Activated T-helper 1 cell treated with anti-CD3 and anti-CD28 coated beads, Interleukin-2, amount 50 U/mL, for 16 hours (primary cell): ENCODE results near the gene PI4KB.
"Not testable (repeated sequence)": the region's sequence is repeated elsewhere in the genome, so short reads cannot be mapped to it uniquely, and the experiment has no call there.

ENCODE experiments used
- DNase-seq, 2 donors: peaks; one replicate each; pipeline ENCODE4 v3.0.0-alpha.2; 2020; ENCODE audit warnings: low read depth in 1 of 2, low spot score in 1 of 2

The PI4KB gene

GRCh38 chr1:151327223-151327902 lies at the start of gene PI4KB:
Gene PI4KB (minus strand): TSS chr1:151327416. CDS start chr1:151316481, 10,935 bp downstream.
- DNase-seq = peak; percentile 62 to 71

- DNase-seq = no peak
These were observed 46.0 kb upstream of the PI4KB start for GRCh38 chr1:151373196-151373595.

- no peak for DNase-seq
These were observed 45.1 kb upstream of the PI4KB start, which contains the start of gene SELENBP1 for GRCh38 chr1:151372058-151372934. Gene SELENBP1 (minus strand): TSS chr1:151372705. CDS start chr1:151372641, 64 bp downstream.

GRCh38 chr1:151371370-151372057 lies 44.3 kb upstream of the PI4KB start:
- DNase-seq = no peak

GRCh38 chr1:151370211-151370911 lies 43.1 kb upstream of the PI4KB start:
- DNase-seq = no peak

GRCh38 chr1:151369621-151370048 lies 42.4 kb upstream of the PI4KB start:
- no peak for DNase-seq

- DNase-seq = no peak
These were observed 42.0 kb upstream of the PI4KB start for GRCh38 chr1:151369302-151369610.

GRCh38 chr1:151368393-151369301 lies 41.4 kb upstream of the PI4KB start:
- DNase-seq = no peak

- no peak for DNase-seq
These were observed 40.6 kb upstream of the PI4KB start for GRCh38 chr1:151367658-151368392.

GRCh38 chr1:151364996-151365395 lies 37.8 kb upstream of the PI4KB start:
- no peak for DNase-seq

- no peak for DNase-seq
These were observed 35.3 kb upstream of the PI4KB start for GRCh38 chr1:151362308-151363155.

GRCh38 chr1:151361883-151362282 lies 34.7 kb upstream of the PI4KB start:
- no peak for DNase-seq

- DNase-seq = no peak
These were observed 29.5 kb upstream of the PI4KB start for GRCh38 chr1:151356696-151357095.

GRCh38 chr1:151352021-151352718 lies 25.0 kb upstream of the PI4KB start:
- DNase-seq = no peak

- DNase-seq = not testable (repeated sequence)
These were observed 23.1 kb upstream of the PI4KB start for GRCh38 chr1:151350323-151350722.

- no peak for DNase-seq
These were observed 20.5 kb upstream of the PI4KB start for GRCh38 chr1:151347523-151348246.
